ENCODE measurements around the gene LPAR3.

DNA sequence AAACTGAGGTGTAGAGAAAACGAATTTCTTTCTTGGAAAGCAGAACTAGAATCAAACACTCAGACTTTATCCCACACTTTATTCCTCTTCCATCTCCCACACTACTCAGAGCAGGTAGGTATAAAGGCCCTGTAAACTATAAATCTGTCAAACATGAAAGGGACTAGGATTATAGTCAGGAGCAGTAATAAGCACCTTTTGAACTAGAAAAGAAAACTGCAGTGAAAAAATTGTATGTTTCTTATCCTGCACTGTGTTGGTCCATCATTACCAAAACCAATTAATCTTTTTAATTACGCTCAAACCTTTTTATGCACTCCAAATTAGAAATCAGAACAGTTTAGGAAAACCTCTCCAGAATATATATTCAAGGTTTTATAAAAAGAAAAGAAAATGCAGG, 47.6 kb downstream of the LPAR3 start:
- TF ChIP-seq, protein P1, sequence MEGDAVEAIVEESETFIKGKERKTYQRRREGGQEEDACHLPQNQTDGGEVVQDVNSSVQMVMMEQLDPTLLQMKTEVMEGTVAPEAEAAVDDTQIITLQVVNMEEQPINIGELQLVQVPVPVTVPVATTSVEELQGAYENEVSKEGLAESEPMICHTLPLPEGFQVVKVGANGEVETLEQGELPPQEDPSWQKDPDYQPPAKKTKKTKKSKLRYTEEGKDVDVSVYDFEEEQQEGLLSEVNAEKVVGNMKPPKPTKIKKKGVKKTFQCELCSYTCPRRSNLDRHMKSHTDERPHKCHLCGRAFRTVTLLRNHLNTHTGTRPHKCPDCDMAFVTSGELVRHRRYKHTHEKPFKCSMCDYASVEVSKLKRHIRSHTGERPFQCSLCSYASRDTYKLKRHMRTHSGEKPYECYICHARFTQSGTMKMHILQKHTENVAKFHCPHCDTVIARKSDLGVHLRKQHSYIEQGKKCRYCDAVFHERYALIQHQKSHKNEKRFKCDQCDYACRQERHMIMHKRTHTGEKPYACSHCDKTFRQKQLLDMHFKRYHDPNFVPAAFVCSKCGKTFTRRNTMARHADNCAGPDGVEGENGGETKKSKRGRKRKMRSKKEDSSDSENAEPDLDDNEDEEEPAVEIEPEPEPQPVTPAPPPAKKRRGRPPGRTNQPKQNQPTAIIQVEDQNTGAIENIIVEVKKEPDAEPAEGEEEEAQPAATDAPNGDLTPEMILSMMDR (IDR thresholded peaks at IDR 0.05) = no peak
- no peak for TF ChIP-seq EZH2phosphoT487 (IDR thresholded peaks at IDR 0.05)
